G401.6 (cell line): ENCODE measurements around the gene RPS27.
A peak's percentile ranks its signal among the peaks of the same experiment; 100 is the strongest.

Experiments
- FAIRE-seq: peaks from 2 replicates; lab custom pipeline; 2012; peaks lifted over from hg19 to GRCh38; lab: Jason Lieb, UNC

RPS27 gene

GRCh38 chr1:153990468-153991150, at the start of gene RPS27:
TSS of gene RPS27 (plus strand) at chr1:153990762. CDS start at chr1:153990797, 35 bp downstream.
- peak; percentile 97 for FAIRE-seq

DNA sequence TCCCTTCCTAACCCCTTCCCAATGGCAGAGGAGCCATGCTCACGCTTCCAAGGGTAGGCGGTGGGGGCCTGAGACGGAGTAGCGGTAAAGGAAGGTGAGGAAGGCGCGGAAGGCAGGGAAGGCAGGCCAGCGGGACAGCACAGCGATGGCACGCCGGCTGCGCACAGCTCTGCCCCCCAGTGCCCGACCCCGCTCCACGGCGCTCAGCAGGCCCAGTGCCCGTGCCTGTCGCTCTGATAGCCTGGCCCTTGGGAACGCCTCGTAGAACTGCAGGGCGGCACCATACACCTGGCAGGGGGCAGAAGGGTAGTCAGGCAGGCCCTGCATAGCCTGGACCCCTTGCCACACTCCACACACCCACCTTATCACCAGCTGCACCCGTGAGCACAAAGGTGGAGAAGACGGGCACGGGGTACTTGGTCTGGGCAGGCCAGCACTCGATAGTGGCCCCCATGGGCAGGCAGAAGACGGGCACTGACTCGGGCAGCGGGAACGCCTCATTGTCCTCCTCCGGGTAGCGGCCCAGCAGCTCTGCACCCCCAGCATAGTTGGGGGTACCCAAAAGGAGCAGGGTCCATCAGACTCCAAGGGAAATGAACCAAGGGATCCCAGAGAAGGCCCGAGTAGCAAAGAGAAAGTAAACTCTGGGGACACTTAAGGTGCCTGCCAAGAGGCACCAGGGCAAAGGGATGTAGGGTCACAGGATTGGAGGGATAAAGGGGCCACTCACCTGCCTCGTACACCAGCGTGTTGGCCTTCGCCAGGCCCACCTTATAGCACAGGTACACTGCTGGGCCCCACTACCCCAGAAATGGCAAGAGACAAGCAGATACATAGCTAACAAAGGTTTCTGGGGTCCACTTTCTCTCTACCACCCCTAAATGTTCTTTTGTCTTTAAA, 48.5 kb upstream of the RPS27 start:
- no peak for FAIRE-seq

DNA sequence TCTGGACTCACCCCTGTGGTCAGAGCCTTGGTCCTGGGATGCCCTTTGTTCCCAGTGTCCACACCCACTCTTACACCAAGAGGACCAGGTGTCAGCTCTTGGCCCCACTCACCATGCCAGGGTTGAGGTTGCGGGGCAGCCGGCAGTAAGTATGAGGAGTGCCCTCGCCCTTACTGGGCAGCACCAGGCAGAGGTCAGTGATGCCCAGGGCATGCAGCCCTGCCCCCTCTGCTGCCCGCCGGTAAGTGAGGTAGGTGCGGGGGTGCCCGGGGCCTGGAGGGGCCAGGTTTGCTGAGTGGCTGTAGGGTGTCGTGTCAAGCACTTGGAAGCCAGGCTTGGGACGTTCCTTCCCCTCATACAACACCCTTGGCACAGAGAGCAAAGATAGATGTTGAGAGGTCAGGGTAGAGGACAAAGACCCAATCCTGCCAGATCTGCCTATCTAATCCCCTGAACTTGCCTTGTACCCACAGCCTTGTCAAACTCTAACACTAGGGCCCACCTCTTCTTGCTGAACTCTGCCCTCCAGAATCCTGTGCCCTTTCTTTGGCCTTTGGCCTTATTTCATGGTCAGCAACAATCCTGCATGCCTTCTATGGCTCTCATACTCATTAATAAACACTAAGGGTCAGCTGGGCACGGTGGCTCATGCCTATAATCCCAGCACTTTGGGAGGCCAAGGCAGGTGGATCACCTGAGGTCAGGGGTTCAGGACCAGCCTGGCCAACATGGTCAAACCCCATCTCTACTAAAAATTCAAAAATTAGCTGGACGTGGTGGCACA, 47.6 kb upstream of the RPS27 start:
- no peak for FAIRE-seq

- no peak for FAIRE-seq
These were observed 46.3 kb upstream of the RPS27 start for GRCh38 chr1:153944005-153944826.

DNA sequence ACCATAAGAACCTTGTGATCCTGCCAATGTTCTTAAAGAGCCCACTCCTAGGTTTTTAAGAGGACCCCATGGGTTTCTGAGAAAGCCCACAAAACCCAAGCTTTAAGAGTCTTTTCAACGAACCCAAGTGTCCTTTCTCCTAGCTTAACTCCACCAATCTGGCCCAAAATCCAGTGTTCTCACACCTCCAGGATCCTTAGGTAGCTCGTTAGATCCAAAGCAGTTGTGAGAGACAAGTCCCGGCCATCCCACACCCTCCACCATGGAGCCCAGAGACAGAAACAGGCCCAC, 45.8 kb upstream of the RPS27 start:
- no peak for FAIRE-seq

DNA sequence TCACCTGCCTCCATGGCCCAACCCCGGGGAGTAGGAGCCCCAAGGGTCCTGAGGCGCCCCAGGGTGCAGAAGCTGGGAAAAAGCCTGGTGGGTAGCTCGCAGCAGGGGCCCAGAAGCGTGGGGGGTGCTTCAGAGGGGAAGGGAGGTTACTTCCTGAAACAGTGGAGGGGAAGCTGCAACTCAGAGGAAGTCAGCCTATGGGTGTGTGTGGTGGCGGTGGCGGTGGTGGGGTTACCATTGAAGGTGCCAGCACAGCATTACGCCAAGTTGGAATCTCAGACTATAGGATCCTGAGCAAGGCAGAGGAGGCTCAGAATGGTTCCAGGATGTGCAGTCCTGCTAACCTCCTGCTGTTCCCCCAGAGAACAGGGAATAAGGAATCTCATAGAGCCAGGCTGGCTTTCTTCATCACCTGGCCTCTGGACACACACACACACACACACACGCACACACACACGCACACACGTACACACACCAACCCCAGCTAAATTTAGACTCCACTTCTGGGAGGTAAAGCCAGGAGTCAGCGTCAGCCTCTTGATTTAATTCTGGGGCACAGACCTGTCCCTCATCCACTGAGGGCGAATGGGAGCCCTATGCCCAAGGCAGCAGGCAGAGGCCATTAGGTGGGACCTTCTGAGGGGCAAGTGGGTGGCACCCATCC, 45.3 kb upstream of the RPS27 start:
- FAIRE-seq = no peak

GRCh38 chr1:153945795-153946621, 44.6 kb upstream of the RPS27 start:
- no peak for FAIRE-seq

DNA sequence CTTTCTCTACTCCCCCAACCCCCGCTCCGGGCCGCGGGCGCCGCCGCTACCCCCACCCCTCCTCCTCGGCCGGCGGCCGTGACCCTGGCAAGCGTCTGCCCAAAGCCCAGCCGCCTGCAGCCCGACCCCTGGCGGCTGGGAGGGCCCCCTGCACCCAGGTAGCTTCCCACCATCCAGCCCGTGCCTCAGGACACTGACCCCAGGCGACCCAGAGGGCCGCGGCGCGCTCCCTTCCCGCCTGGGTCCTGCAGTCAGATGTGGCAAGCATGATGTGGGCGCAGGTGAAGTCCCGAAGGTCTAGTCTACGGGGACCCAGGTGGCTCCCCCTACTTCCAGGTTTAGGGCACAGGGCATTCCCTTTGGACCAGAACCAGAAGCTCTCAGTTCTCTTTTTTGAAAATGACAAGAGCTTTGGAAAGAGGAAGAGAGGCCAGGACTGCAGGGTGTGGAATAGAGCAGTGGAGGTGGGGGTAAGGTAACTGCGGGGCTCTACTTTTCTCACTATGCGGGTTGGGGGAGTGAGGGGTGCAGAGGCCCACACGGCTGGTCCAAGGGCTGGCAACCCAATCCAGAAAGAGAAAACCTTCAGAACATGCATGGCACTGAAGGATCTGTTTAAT, 43.8 kb upstream of the RPS27 start, which contains the start of gene DENND4B:
DENND4B (minus strand) TSS at position 97 of the 620 bp plus-strand sequence. CDS start 2,344 bp downstream, outside the sequence.
- no peak for FAIRE-seq

- no peak for FAIRE-seq
These were observed 39.4 kb upstream of the RPS27 start for GRCh38 chr1:153951183-153951582.

GRCh38 chr1:153951801-153952200, 38.8 kb upstream of the RPS27 start:
- no peak for FAIRE-seq

GRCh38 chr1:153953859-153954365, 36.6 kb upstream of the RPS27 start:
- FAIRE-seq = no peak

- FAIRE-seq = no peak
These were observed 35.7 kb upstream of the RPS27 start for GRCh38 chr1:153954826-153955225.

GRCh38 chr1:153956997-153957715, 33.4 kb upstream of the RPS27 start:
- FAIRE-seq = no peak

GRCh38 chr1:153957744-153958110, 32.8 kb upstream of the RPS27 start:
- FAIRE-seq = no peak

DNA sequence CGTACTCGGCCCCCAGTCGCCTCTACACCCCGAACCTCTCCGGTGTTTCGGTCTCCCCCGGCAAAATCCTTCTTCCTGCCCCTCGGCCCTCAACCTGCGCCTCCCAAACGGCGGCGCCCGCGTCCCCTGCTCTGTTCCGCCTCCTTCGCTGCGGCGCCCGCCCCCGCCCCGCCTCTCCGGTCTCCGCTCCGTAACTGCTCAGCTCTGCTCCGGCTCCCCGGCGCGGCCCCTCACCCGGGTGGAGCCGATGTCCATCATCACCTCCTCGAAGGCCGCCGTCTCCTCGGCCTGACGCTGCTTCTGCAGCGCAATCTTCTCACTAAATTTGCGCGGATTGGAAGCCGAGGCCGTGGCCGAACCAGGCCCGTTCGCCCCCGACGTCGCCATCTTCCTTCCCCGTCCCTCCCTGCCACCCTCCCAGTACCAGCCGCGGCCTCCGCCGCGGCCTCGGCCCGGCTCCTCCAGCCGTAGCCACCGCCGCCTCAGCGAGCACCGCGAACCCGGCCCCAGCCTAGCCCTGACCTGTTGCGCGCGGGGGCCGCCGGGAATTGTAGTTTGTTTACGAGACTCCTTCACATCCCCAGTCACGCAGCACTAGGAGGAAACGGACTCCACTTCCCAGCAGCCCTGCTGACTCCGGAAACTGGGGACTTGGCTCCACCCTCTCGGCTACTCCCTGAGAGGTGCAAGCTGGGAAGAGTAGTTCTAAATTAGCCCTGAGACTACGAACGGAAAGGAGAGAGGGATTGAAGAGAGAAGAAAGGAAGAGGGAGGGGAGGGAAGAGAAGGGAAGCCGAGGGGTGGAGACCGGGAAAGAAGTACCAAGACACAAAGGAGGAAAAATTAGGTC, 32.2 kb upstream of the RPS27 start, which contains the start of gene CRTC2:
CRTC2 (minus strand) TSS at position 502 of the 850 bp plus-strand sequence; CDS start at position 387, 115 bp downstream.
- peak; percentile 96 for FAIRE-seq

DNA sequence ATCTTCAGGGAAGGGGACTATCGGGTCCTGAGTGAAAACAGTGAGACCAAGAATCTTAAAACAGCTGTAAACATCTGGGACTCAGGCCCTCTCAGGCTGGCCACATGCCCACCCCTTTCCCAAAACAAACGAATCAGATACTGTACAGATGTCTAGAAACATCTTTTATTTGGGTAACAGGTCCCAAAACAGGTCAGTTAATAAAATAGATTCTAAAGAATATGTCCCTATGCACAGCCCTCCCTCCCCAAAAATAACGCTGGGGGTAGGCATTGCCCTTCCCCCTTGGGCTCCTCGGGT, 31.7 kb upstream of the RPS27 start:
- FAIRE-seq = no peak

DNA sequence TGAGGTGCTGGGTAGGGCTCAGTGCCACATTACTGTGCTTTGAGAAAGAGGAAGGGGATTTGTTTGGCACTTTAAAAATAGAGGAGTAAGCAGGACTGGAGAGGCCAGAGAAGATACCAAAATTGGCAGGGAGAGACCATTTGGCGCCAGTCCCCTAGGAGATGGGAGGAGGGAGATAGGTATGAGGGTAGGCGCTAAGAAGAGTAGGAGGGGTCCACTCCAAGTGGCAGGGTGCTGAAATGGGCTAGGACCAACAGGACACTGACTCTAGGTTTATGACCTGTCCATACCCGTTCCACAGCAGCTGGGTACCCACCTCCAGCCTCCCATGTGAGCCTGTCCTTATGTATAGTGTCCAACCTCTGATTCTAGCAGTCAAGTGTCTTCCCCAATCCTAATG, 31.1 kb upstream of the RPS27 start:
- FAIRE-seq = no peak

- no peak for FAIRE-seq
These were observed 30.4 kb upstream of the RPS27 start for GRCh38 chr1:153960206-153960605.
